HCT116 (cell line): ENCODE measurements around the gene EXOC6B.

Experiments
- EZH2 ChIP-seq: fragments of 200-600 bp; sonication (generic); IDR thresholded peaks from 2 replicates; pipeline ENCODE4 v1.6.1; 2017; ENCODE audit warnings: antibody characterized with exemption, mixed run types
- POLR2A ChIP-seq: IDR thresholded peaks from 2 replicates; pipeline ENCODE4 v1.7.0; 2011; ENCODE audit warnings: borderline replicate concordance; ENCODE audit not compliant: insufficient read depth, insufficient read length; ENCODE audit errors: extremely low read depth
- RAD21 ChIP-seq: IDR thresholded peaks from 2 replicates; pipeline ENCODE4 v1.6.1; 2012; ENCODE audit warnings: low read depth, mild to moderate bottlenecking
- TF ChIP-seq, protein P1 (sequence below), 3 experiments: fragments of 200-600 bp in 1 of 3; sonication (generic) in 1 of 3; IDR thresholded peaks in 2 of 3; conservative IDR thresholded peaks in 1 of 3; 2 replicates each; pipeline ENCODE4 v1.5.1; 2012 to 2017; ENCODE audit warnings: low read depth in 2 of 3, low read length in 2 of 3, antibody characterized with exemption in 1 of 3, borderline replicate concordance in 1 of 3, control low read depth in 1 of 3, mild to moderate bottlenecking in 1 of 3, mixed read lengths in 1 of 3, mixed run types in 1 of 3, moderate library complexity in 1 of 3; ENCODE audit not compliant: insufficient read depth in 1 of 3
- TF ChIP-seq, protein P2 (sequence below): IDR thresholded peaks from 2 replicates; pipeline ENCODE4 v1.6.1; 2012

- TF ChIP-seq POLR2A (no peak), EZH2 (no peak), RAD21 (no peak)
- TF ChIP-seq, protein P1, sequence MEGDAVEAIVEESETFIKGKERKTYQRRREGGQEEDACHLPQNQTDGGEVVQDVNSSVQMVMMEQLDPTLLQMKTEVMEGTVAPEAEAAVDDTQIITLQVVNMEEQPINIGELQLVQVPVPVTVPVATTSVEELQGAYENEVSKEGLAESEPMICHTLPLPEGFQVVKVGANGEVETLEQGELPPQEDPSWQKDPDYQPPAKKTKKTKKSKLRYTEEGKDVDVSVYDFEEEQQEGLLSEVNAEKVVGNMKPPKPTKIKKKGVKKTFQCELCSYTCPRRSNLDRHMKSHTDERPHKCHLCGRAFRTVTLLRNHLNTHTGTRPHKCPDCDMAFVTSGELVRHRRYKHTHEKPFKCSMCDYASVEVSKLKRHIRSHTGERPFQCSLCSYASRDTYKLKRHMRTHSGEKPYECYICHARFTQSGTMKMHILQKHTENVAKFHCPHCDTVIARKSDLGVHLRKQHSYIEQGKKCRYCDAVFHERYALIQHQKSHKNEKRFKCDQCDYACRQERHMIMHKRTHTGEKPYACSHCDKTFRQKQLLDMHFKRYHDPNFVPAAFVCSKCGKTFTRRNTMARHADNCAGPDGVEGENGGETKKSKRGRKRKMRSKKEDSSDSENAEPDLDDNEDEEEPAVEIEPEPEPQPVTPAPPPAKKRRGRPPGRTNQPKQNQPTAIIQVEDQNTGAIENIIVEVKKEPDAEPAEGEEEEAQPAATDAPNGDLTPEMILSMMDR (IDR thresholded peaks at IDR 0.05 in 2 of 3, conservative IDR thresholded peaks at IDR 0.05 in 1 of 3; ENCODE audit: borderline replicate concordance in 1 of 3, insufficient read depth in 1 of 3, low read depth in 2 of 3, low read length in 2 of 3) = no peak
- TF ChIP-seq, protein P2, sequence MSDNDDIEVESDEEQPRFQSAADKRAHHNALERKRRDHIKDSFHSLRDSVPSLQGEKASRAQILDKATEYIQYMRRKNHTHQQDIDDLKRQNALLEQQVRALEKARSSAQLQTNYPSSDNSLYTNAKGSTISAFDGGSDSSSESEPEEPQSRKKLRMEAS = no peak
Observed at GRCh38 chr2:72128059-72128842, 697.6 kb downstream of the EXOC6B start.
